Caco-2 (cell line): ENCODE results near the gene ARNT2. TPM values are rescaled to one million over a fixed set of nuclear protein-coding genes. Genes with fewer than 3 reads are reported as not detected.

Experiments
- BruUV-seq: library from RNA; stranded (reverse); fragments of 400-500 nt; replicated peaks from 2 replicates; lab custom pipeline; 2021; lab: Mats Ljungman, UMichigan
- CTCF ChIA-PET: fragments of 300-600 bp; sonication (Branson Sonifier 250); formaldehyde crosslinking; loops from one replicate; lab custom pipeline; 2022; ENCODE audit warnings: antibody characterized with exemption; lab: Charles Lee
- POLR2A ChIA-PET: fragments of 300-600 bp; sonication (Branson Sonifier 250); formaldehyde crosslinking; loops from one replicate; lab custom pipeline; 2022; ENCODE audit warnings: antibody characterized with exemption; lab: Charles Lee
- DNase-seq, 2 experiments: peaks; one replicate each; pipeline versions ENCODE4 v3.0.0 to v3.0.0-alpha.2; 2020 to 2022
- H3K27me3 ChIP-seq: replicated peaks from 2 replicates; pipeline ENCODE4 v1.6.0; 2011; ENCODE audit warnings: low read length; ENCODE audit not compliant: control insufficient read depth, insufficient read depth
- H3K36me3 ChIP-seq: 2 replicates; pipeline ENCODE4 v1.5.1; 2011; ENCODE audit warnings: low read length; ENCODE audit not compliant: control insufficient read depth, insufficient read depth
- H3K4me1 ChIP-seq: fragments of 250-450 bp; sonication (Bioruptor Pico); 2 replicates; pipeline ENCODE4 v1.5.1; 2020; ENCODE audit warnings: mild to moderate bottlenecking
- H3K4me3 ChIP-seq: 2 replicates; pipeline ENCODE4 v1.5.1; 2011; ENCODE audit warnings: low read depth, mild to moderate bottlenecking, control low read depth, low read length
- H3K9me3 ChIP-seq: fragments of 250-450 bp; sonication (Bioruptor Pico); 2 replicates; pipeline ENCODE4 v1.5.1; 2020; ENCODE audit warnings: mild to moderate bottlenecking, moderate library complexity
- H3K27ac Mint-ChIP-seq: one replicate; pipeline ENCODE4 v1.8.0; 2022; ENCODE audit warnings: mixed read lengths; ENCODE audit not compliant: unreplicated experiment
- H3K27me3 Mint-ChIP-seq: one replicate; pipeline ENCODE4 v1.8.0; 2022; ENCODE audit warnings: mixed read lengths; ENCODE audit not compliant: insufficient read depth, unreplicated experiment
- H3K36me3 Mint-ChIP-seq: one replicate; pipeline ENCODE4 v1.8.0; 2022; ENCODE audit warnings: mild to moderate bottlenecking, mixed read lengths; ENCODE audit not compliant: insufficient read depth, unreplicated experiment
- H3K4me1 Mint-ChIP-seq: one replicate; pipeline ENCODE4 v1.8.0; 2022; ENCODE audit warnings: low read depth, mixed read lengths; ENCODE audit not compliant: unreplicated experiment
- H3K4me3 Mint-ChIP-seq: one replicate; pipeline ENCODE4 v1.8.0; 2022; ENCODE audit warnings: mild to moderate bottlenecking, moderate library complexity, mixed read lengths; ENCODE audit not compliant: unreplicated experiment
- H3K9me3 Mint-ChIP-seq: one replicate; pipeline ENCODE4 v1.8.0; 2022; ENCODE audit warnings: mixed read lengths; ENCODE audit not compliant: unreplicated experiment
- CTCF ChIP-seq, 2 experiments: fragments of 200-600 bp in 1 of 2; IDR thresholded peaks; 1 replicate in 1 of 2; 2 replicates in 1 of 2; pipeline versions ENCODE4 v1.5.1 to v1.8.0; 2011 to 2022; ENCODE audit warnings: antibody characterized with exemption in 1 of 2, control low read depth in 1 of 2, inconsistent platforms in 1 of 2, low read depth in 1 of 2, low read length in 1 of 2, mild to moderate bottlenecking in 1 of 2, moderate library complexity in 1 of 2; ENCODE audit not compliant: insufficient read depth in 1 of 2, severe bottlenecking in 1 of 2, unreplicated experiment in 1 of 2
- intact Hi-C: fragments of 100-400 bp; cut with micrococcal nuclease; formaldehyde crosslinking; loops from one replicate; pipeline ENCODE4 v1.10.0; 2022; ENCODE audit not compliant: unreplicated experiment
- total RNA-seq: library from RNA; stranded (reverse); gene quantifications from 2 replicates; pipeline ENCODE4 v1.2.3, GENCODE V29; 2022

ARNT2 gene
- total RNA-seq, 1 experiment from 2014 or later, result 0.23 TPM

GRCh38 chr15:80399508-80399907, 4.7 kb upstream of the ARNT2 start:
- Mint-ChIP-seq H3K27ac (no peak overlapping the region), H3K4me1 (no peaks in the 10 kb centered on the region), H3K4me3 (no peak overlapping the region), H3K36me3 (no peaks in the 10 kb centered on the region), H3K9me3 (no peaks in the 10 kb centered on the region), H3K27me3 (peaks cover 34% of the 10 kb centered on the region)
- no peak overlapping the region for H3K4me3 ChIP-seq
- no peaks in the 10 kb centered on the region for H3K9me3 ChIP-seq
- DNase-seq, result no peak
- TF ChIP-seq CTCF (IDR thresholded peaks at IDR 0.05; ENCODE audit: insufficient read depth in 1 of 2, low read depth in 1 of 2, low read length in 1 of 2, severe bottlenecking in 1 of 2, unreplicated experiment in 1 of 2), result no peak
- no peaks in the 10 kb centered on the region for H3K4me1 ChIP-seq
- BruUV-seq, result no TSS peak
- ChIA-PET CTCF (no interaction called here), POLR2A (no interaction called here)
- intact Hi-C loops, result no loop called here
- H3K36me3 ChIP-seq, result no peaks in the 10 kb centered on the region
- H3K27me3 ChIP-seq, result no peaks in the 10 kb centered on the region; the same call in 1 of the 2 replicates

- H3K4me3 Mint-ChIP-seq, result no peak overlapping the region
- no peak for TF ChIP-seq CTCF (IDR thresholded peaks at IDR 0.05; ENCODE audit: insufficient read depth in 1 of 2, low read depth in 1 of 2, low read length in 1 of 2, severe bottlenecking in 1 of 2, unreplicated experiment in 1 of 2)
- H3K36me3 Mint-ChIP-seq, result no peaks in the 10 kb centered on the region
- no peaks in the 10 kb centered on the region for H3K36me3 ChIP-seq
- no peak overlapping the region for H3K27ac Mint-ChIP-seq
- H3K9me3 Mint-ChIP-seq, result no peaks in the 10 kb centered on the region
- peaks cover 3% of the 10 kb centered on the region for H3K27me3 ChIP-seq
- ChIA-PET POLR2A (no interaction called here), CTCF (no interaction called here)
- H3K4me1 ChIP-seq, result no peaks in the 10 kb centered on the region
- no peaks in the 10 kb centered on the region for H3K4me1 Mint-ChIP-seq
- DNase-seq, result no peak
- H3K27me3 Mint-ChIP-seq, result peaks cover 37% of the 10 kb centered on the region
- H3K9me3 ChIP-seq, result no peaks in the 10 kb centered on the region
- intact Hi-C loops, result no loop called here
- H3K4me3 ChIP-seq, result no peak overlapping the region
- BruUV-seq, result no TSS peak
Observed at GRCh38 chr15:80401456-80401855, 2.7 kb upstream of the ARNT2 start.

- CTCF ChIA-PET, result no interaction called here
- intact Hi-C loops, result no loop called here
- Histone ChIP-seq H3K4me3 (no peak overlapping the region), H3K27me3 (peaks cover 3% of the 10 kb centered on the region), H3K4me1 (no peaks in the 10 kb centered on the region), H3K9me3 (no peaks in the 10 kb centered on the region), H3K36me3 (no peaks in the 10 kb centered on the region)
- no peaks in the 10 kb centered on the region for H3K4me1 Mint-ChIP-seq
- peaks cover 31% of the 10 kb centered on the region for H3K27me3 Mint-ChIP-seq
- POLR2A ChIA-PET, result no interaction called here
- no peak overlapping the region for H3K27ac Mint-ChIP-seq
- H3K9me3 Mint-ChIP-seq, result no peaks in the 10 kb centered on the region
- BruUV-seq, result no TSS peak
- no peak for TF ChIP-seq CTCF (IDR thresholded peaks at IDR 0.05; ENCODE audit: insufficient read depth in 1 of 2, low read depth in 1 of 2, low read length in 1 of 2, severe bottlenecking in 1 of 2, unreplicated experiment in 1 of 2)
- H3K36me3 Mint-ChIP-seq, result no peaks in the 10 kb centered on the region
- no peak overlapping the region for H3K4me3 Mint-ChIP-seq
- DNase-seq, result no peak
Observed at GRCh38 chr15:80402339-80402738, 1.8 kb upstream of the ARNT2 start.
